ENCODE results near the gene FIGNL2. TPM values are rescaled to one million over a fixed set of nuclear protein-coding genes. Genes with fewer than 3 reads are reported as not detected.
A peak's percentile ranks its signal among the peaks of the same experiment; 100 is the strongest.

The FIGNL2 gene
- total and polyA plus RNA-seq, 8 donors, result under 0.01 to 1.4 (median 0.12) TPM; not detected in 3

DNA sequence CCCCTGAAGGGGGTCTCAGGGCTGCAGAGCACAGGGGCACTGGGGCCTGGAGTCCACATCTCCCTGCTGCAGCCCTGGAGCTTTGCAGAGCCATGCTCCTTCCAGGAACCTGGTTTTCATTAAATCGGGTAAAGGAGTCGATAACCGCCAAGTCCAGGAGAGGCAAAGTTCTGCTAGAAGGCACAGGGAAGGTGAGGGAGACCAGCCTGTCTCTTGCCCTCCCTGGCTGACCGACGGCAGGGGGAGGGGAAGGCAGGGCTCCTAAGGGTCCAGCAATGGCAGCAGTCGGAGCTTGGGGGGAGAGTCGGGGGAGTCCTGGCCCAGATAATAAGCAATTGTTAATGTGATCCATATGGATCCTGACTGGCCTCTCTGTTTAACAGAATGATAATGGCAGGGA lies 3.0 kb downstream of the FIGNL2 start:
- H3K4me1 ChIP-seq, result peaks cover 22 to 39% (median 27%) of the 10 kb centered on the region in 4 donors
- WGBS, 5 donors, result 47 to 64% (median 58%) methylated on average over 7 of the region's 7 CpGs
- H3K27me3 ChIP-seq, result peaks cover 11 to 100% (median 48%) of the 10 kb centered on the region in 3 donors
- intact Hi-C loops (cut with DNase I; ENCODE audit: low total_unique reads), result no loop called here
- H3K9me3 ChIP-seq, result no peaks in the 10 kb centered on the region
- no peak for DNase-seq
- H3K4me3 ChIP-seq, result no peak overlapping the region
- TF ChIP-seq, protein P1, sequence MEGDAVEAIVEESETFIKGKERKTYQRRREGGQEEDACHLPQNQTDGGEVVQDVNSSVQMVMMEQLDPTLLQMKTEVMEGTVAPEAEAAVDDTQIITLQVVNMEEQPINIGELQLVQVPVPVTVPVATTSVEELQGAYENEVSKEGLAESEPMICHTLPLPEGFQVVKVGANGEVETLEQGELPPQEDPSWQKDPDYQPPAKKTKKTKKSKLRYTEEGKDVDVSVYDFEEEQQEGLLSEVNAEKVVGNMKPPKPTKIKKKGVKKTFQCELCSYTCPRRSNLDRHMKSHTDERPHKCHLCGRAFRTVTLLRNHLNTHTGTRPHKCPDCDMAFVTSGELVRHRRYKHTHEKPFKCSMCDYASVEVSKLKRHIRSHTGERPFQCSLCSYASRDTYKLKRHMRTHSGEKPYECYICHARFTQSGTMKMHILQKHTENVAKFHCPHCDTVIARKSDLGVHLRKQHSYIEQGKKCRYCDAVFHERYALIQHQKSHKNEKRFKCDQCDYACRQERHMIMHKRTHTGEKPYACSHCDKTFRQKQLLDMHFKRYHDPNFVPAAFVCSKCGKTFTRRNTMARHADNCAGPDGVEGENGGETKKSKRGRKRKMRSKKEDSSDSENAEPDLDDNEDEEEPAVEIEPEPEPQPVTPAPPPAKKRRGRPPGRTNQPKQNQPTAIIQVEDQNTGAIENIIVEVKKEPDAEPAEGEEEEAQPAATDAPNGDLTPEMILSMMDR (IDR thresholded peaks at IDR 0.05), result no peak
- TF ChIP-seq POLR2A (IDR thresholded peaks at IDR 0.05) (no peak), EP300 (IDR thresholded peaks at IDR 0.05) (no peak), POLR2AphosphoS5 (IDR thresholded peaks at IDR 0.05) (no peak)
- no peak overlapping the region for H3K27ac ChIP-seq
- no peaks in the 10 kb centered on the region for H3K36me3 ChIP-seq

DNA sequence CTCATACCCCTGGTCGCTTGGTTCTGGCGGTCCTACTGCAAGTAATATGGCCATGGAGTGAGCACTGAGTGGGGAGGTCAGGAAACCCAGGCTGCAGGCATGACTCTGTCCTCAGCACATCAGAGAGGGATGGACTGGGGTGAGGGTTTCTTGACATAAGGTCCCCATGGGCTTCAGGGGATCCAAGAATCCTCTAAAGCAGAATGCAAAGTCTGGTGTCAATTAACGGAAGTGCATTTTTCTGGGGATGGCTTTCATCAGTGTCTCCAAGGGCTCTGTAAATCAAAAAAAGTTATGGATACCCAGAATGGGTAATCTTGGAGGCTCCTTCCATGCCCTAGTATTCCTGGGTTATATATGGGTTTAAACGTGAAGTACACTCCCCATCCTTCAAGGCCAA lies 3.7 kb downstream of the FIGNL2 start:
- Histone ChIP-seq H3K36me3 (no peaks in the 10 kb centered on the region), H3K27ac (no peak overlapping the region), H3K9me3 (no peaks in the 10 kb centered on the region), H3K4me1 (peaks cover 22 to 39% (median 27%) of the 10 kb centered on the region in 4 donors), H3K4me3 (no peak overlapping the region), H3K27me3 (peaks cover 11 to 100% (median 48%) of the 10 kb centered on the region in 3 donors)
- no peak for DNase-seq
- WGBS, 5 donors, result 82 to 94% (median 91%) methylated on average over 4 of the region's 4 CpGs
- TF ChIP-seq, protein P1 (IDR thresholded peaks at IDR 0.05), result no peak
- TF ChIP-seq EP300 (IDR thresholded peaks at IDR 0.05), result no peak
- TF ChIP-seq POLR2A (IDR thresholded peaks at IDR 0.05), result no peak
- no peak for TF ChIP-seq POLR2AphosphoS5 (IDR thresholded peaks at IDR 0.05)
- intact Hi-C loops (cut with DNase I; ENCODE audit: low total_unique reads), result no loop called here

DNA sequence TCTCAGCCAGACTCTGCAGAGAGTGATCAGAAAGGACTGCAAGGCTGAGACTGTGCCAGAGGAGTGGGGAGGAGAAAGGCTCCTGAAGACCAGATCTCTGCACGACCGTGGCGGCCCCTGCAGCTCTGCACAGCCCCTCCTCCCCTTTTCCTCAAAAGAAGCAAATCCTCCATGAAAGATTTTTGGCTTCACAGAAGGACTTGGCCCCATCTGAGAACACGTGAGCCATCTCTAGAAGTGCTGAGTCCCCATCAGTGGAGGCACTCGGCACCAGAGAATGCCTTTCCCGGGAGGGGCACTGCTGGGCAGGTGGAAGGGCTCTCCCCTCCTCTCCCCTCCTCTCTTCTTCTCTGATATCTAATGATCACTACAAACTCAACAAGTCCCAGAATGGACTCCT lies 6.8 kb downstream of the FIGNL2 start:
- peaks cover 4 to 13% (median 6%) of the 10 kb centered on the region in 4 donors for H3K4me1 ChIP-seq
- H3K36me3 ChIP-seq, result no peaks in the 10 kb centered on the region
- peaks cover 6 to 98% (median 21%) of the 10 kb centered on the region in 3 donors for H3K27me3 ChIP-seq
- no peak overlapping the region for H3K27ac ChIP-seq
- WGBS, 5 donors, result 41 to 52% (median 46%) methylated on average over 6 of the region's 6 CpGs
- H3K4me3 ChIP-seq, result no peak overlapping the region
- DNase-seq, result peak in 1 of 2 donors; percentile 59
- TF ChIP-seq, protein P1 (IDR thresholded peaks at IDR 0.05), result no peak
- TF ChIP-seq POLR2AphosphoS5 (IDR thresholded peaks at IDR 0.05) (no peak), POLR2A (IDR thresholded peaks at IDR 0.05) (no peak), EP300 (IDR thresholded peaks at IDR 0.05) (no peak)
- intact Hi-C loops (cut with DNase I; ENCODE audit: low total_unique reads), result no loop called here
- no peaks in the 10 kb centered on the region for H3K9me3 ChIP-seq

DNA sequence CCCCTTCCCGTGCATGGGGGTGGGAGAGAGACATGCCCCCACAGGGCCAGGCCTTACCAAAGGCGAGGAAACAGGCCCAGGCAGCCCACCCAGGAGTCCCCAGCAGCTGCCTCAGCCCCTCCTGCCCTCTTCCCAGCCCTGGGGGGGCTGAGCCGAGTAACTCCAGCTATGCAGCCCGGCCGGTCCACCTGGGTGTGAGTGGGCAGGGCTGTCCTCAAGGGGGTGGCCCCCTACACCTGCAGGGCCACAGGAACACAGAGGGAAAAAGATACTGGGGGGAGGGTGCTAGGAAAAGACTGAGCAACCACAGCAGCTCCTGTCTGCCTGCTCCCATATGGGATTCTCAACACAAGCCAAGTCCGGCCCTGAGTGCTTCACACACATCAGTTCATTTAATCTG lies 7.6 kb downstream of the FIGNL2 start:
- Histone ChIP-seq H3K27me3 (peaks cover 2 to 97% (median 13%) of the 10 kb centered on the region in 3 donors), H3K36me3 (no peaks in the 10 kb centered on the region), H3K9me3 (no peaks in the 10 kb centered on the region), H3K4me3 (no peak overlapping the region), H3K27ac (no peak overlapping the region), H3K4me1 (peaks cover 0 to 6% (median 0%) of the 10 kb centered on the region in 4 donors)
- intact Hi-C loops (cut with DNase I; ENCODE audit: low total_unique reads), result no loop called here
- TF ChIP-seq POLR2A (IDR thresholded peaks at IDR 0.05), result no peak
- no peak for TF ChIP-seq EP300 (IDR thresholded peaks at IDR 0.05)
- no peak for TF ChIP-seq POLR2AphosphoS5 (IDR thresholded peaks at IDR 0.05)
- TF ChIP-seq, protein P1 (IDR thresholded peaks at IDR 0.05), result no peak
- WGBS, 5 donors, result 69 to 75% (median 74%) methylated on average over 3 to 6 of the region's 6 CpGs
- DNase-seq, result no peak
